Measurements from ENCODE around the gene MT2A.

Gene MT2A

DNA sequence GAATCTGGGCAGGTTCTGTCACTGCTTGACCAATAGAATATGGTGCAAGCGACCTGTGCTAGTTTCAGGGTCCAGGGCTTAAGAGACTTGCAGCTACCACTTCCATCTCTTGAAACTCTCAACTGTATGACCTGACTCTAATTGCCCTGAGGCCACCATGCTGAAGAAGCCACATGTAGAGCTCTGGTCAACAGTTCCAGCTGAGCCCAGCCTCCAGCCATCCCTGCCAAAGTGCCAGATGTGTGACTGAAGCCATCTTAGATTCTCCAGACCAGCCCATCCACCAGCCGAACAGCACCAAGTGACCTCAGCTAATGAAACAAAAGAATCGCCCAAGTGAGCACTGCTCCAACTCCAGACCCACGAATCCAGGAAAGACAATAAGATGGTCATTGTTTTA lies 3.4 kb upstream of the MT2A start:
- H3K4me3 ChIP-seq (ENCODE audit: low read depth in 1 of 2, low read length in 2 of 2), result no peak overlapping the region
- DNase-seq (no peak), ATAC-seq (ENCODE audit: insufficient read depth, low read depth) (no peak)
- H3K27me3 ChIP-seq (ENCODE audit: insufficient read depth, low read length, poor library complexity), result peaks cover 3% of the 10 kb centered on the region
- no peak overlapping the region for H2AFZ ChIP-seq (ENCODE audit: low read depth, low read length)
- peaks cover 28% of the 10 kb centered on the region for H3K4me1 ChIP-seq (ENCODE audit: insufficient read depth, low read length)
- H3K36me3 ChIP-seq (ENCODE audit: insufficient read depth, low read length), result no peaks in the 10 kb centered on the region
- H3K27ac ChIP-seq (ENCODE audit: low read length), result no peak overlapping the region
- no peaks in the 10 kb centered on the region for H4K20me1 ChIP-seq (ENCODE audit: insufficient read depth, low read length)
- H3K9me3 ChIP-seq (ENCODE audit: insufficient read depth, low read length, severe bottlenecking), result no peaks in the 10 kb centered on the region
- TF ChIP-seq EZH2 (IDR thresholded peaks at IDR 0.05; ENCODE audit: borderline replicate concordance, low read depth, low read length, severe bottlenecking) (no peak), CTCF (IDR thresholded peaks at IDR 0.05; ENCODE audit: borderline replicate concordance, extremely low read depth, low read length, poor library complexity, severe bottlenecking) (no peak)
- no peak overlapping the region for H3K4me2 ChIP-seq (ENCODE audit: insufficient read depth, low read length)
- H3K9ac ChIP-seq (ENCODE audit: low read depth, low read length), result no peak overlapping the region
- no peaks in the 10 kb centered on the region for H3K79me2 ChIP-seq (ENCODE audit: insufficient read depth, low read length)

GRCh38 chr16:56605475-56605874 lies 2.9 kb upstream of the MT2A start:
- DNase-seq (no peak), ATAC-seq (ENCODE audit: insufficient read depth, low read depth) (no peak)
- TF ChIP-seq CTCF (IDR thresholded peaks at IDR 0.05; ENCODE audit: borderline replicate concordance, extremely low read depth, low read length, poor library complexity, severe bottlenecking) (no peak), EZH2 (IDR thresholded peaks at IDR 0.05; ENCODE audit: borderline replicate concordance, low read depth, low read length, severe bottlenecking) (no peak)
- H3K4me3 ChIP-seq (ENCODE audit: low read depth in 1 of 2, low read length in 2 of 2), result no peak overlapping the region
- no peak overlapping the region for H3K9ac ChIP-seq (ENCODE audit: low read depth, low read length)
- no peaks in the 10 kb centered on the region for H4K20me1 ChIP-seq (ENCODE audit: insufficient read depth, low read length)
- no peak overlapping the region for H3K4me2 ChIP-seq (ENCODE audit: insufficient read depth, low read length)
- H3K9me3 ChIP-seq (ENCODE audit: insufficient read depth, low read length, severe bottlenecking), result no peaks in the 10 kb centered on the region
- no peak overlapping the region for H3K27ac ChIP-seq (ENCODE audit: low read length)
- no peak overlapping the region for H2AFZ ChIP-seq (ENCODE audit: low read depth, low read length)
- no peaks in the 10 kb centered on the region for H3K36me3 ChIP-seq (ENCODE audit: insufficient read depth, low read length)
- peaks cover 33% of the 10 kb centered on the region for H3K4me1 ChIP-seq (ENCODE audit: insufficient read depth, low read length)
- peaks cover 3% of the 10 kb centered on the region for H3K27me3 ChIP-seq (ENCODE audit: insufficient read depth, low read length, poor library complexity)
- no peaks in the 10 kb centered on the region for H3K79me2 ChIP-seq (ENCODE audit: insufficient read depth, low read length)

GRCh38 chr16:56606071-56606475 lies 2.3 kb upstream of the MT2A start:
- no peak overlapping the region for H3K4me2 ChIP-seq (ENCODE audit: insufficient read depth, low read length)
- no peaks in the 10 kb centered on the region for H4K20me1 ChIP-seq (ENCODE audit: insufficient read depth, low read length)
- no peak overlapping the region for H3K4me3 ChIP-seq (ENCODE audit: low read depth in 1 of 2, low read length in 2 of 2)
- ATAC-seq (ENCODE audit: insufficient read depth, low read depth) (no peak), DNase-seq (no peak)
- TF ChIP-seq CTCF (IDR thresholded peaks at IDR 0.05; ENCODE audit: borderline replicate concordance, extremely low read depth, low read length, poor library complexity, severe bottlenecking) (no peak), EZH2 (IDR thresholded peaks at IDR 0.05; ENCODE audit: borderline replicate concordance, low read depth, low read length, severe bottlenecking) (no peak)
- no peaks in the 10 kb centered on the region for H3K79me2 ChIP-seq (ENCODE audit: insufficient read depth, low read length)
- H3K36me3 ChIP-seq (ENCODE audit: insufficient read depth, low read length), result no peaks in the 10 kb centered on the region
- no peak overlapping the region for H3K27ac ChIP-seq (ENCODE audit: low read length)
- H3K9me3 ChIP-seq (ENCODE audit: insufficient read depth, low read length, severe bottlenecking), result no peaks in the 10 kb centered on the region
- H3K27me3 ChIP-seq (ENCODE audit: insufficient read depth, low read length, poor library complexity), result peaks cover 3% of the 10 kb centered on the region
- no peak overlapping the region for H2AFZ ChIP-seq (ENCODE audit: low read depth, low read length)
- no peak overlapping the region for H3K9ac ChIP-seq (ENCODE audit: low read depth, low read length)
- H3K4me1 ChIP-seq (ENCODE audit: insufficient read depth, low read length), result peaks cover 39% of the 10 kb centered on the region

Data from DND-41 (cell line).